MCF 10A (cell line): Measurements from ENCODE around the gene LTB. TPM values are rescaled to one million over a fixed set of nuclear protein-coding genes. Genes with fewer than 3 reads are reported as not detected.
A peak's percentile ranks its signal among the peaks of the same experiment; 100 is the strongest.
"Not testable (repeated sequence)": the region's sequence is repeated elsewhere in the genome, so short reads cannot be mapped to it uniquely, and the experiment has no call there.

Experiments
- BruUV-seq: library from RNA; stranded (reverse); fragments of 400-500 nt; replicated peaks from 2 replicates; lab custom pipeline; 2021; lab: Mats Ljungman, UMichigan
- CTCF ChIA-PET: fragments of 300-600 bp; sonication (Branson Sonifier 250); formaldehyde crosslinking; extraction: SDS; loops from one replicate; lab custom pipeline; 2021; ENCODE audit warnings: antibody characterized with exemption, inconsistent platforms; lab: Yijun Ruan, JAX
- POLR2A ChIA-PET: fragments of 300-600, 350-650 bp; sonication (Branson Sonifier 250); formaldehyde crosslinking; extraction: SDS; loops from one replicate; lab custom pipeline; 2020; ENCODE audit warnings: antibody characterized with exemption, inconsistent platforms; lab: Yijun Ruan, JAX
- DNase-seq: peaks from one replicate; pipeline ENCODE4 v3.0.0-alpha.2; 2018; ENCODE audit not compliant: unreplicated experiment
- H3K27ac Mint-ChIP-seq: one replicate; pipeline ENCODE4 v1.8.0; 2022; ENCODE audit warnings: mild to moderate bottlenecking, low read depth, mixed read lengths; ENCODE audit not compliant: unreplicated experiment
- H3K27me3 Mint-ChIP-seq: one replicate; pipeline ENCODE4 v1.8.0; 2022; ENCODE audit warnings: mixed read lengths; ENCODE audit not compliant: insufficient read depth, unreplicated experiment
- H3K36me3 Mint-ChIP-seq: one replicate; pipeline ENCODE4 v1.8.0; 2022; ENCODE audit warnings: mild to moderate bottlenecking, moderate library complexity, mixed read lengths; ENCODE audit not compliant: insufficient read depth, unreplicated experiment
- H3K4me1 Mint-ChIP-seq: one replicate; pipeline ENCODE4 v1.8.0; 2022; ENCODE audit warnings: mixed read lengths; ENCODE audit not compliant: insufficient read depth, unreplicated experiment
- H3K4me3 Mint-ChIP-seq: one replicate; pipeline ENCODE4 v1.8.0; 2022; ENCODE audit warnings: mild to moderate bottlenecking, moderate library complexity, mixed read lengths; ENCODE audit not compliant: unreplicated experiment
- H3K9me3 Mint-ChIP-seq: one replicate; pipeline ENCODE4 v1.8.0; 2022; ENCODE audit warnings: mixed read lengths; ENCODE audit not compliant: unreplicated experiment
- intact Hi-C: fragments of 100-400 bp; cut with micrococcal nuclease; formaldehyde crosslinking; loops from 2 replicates; pipeline ENCODE4 v1.14.1; 2022
- total RNA-seq: library from RNA; stranded (reverse); gene quantifications from 2 replicates; pipeline ENCODE4 v1.2.3, GENCODE V29; 2022
- TF ChIP-seq, protein P1 (sequence below): fragments of 200-600 bp; IDR thresholded peaks from one replicate; pipeline ENCODE4 v1.8.0; 2022; ENCODE audit warnings: antibody characterized with exemption, mild to moderate bottlenecking; ENCODE audit not compliant: unreplicated experiment

Gene LTB
- total RNA-seq, 1 experiment from 2014 or later, result 0.37 TPM

DNA sequence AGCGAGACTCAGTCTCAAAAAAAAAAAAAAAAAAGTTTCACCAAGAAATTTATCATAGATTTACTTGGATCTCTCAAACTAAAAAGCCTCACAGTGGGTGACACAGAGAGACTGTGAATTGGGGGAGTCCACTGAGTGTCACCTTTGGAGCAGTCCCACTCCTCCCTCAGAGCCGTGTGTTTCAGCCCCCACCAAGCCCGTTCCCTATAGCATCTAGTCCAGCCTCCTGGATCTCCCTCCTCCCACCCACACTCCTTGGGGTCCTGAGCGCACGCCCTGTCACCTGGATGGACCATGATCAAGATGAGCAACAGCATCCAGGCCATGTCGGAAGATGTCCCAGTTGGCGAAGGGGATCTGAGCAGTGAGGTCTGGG is 10.2 kb upstream of the LTB start:
- BruUV-seq, result no TSS peak
- intact Hi-C loops, result no loop called here
- Mint-ChIP-seq H3K27ac (no peak overlapping the region), H3K27me3 (no peaks in the 10 kb centered on the region), H3K9me3 (no peaks in the 10 kb centered on the region), H3K36me3 (no peaks in the 10 kb centered on the region), H3K4me1 (peaks cover 6% of the 10 kb centered on the region), H3K4me3 (no peak overlapping the region)
- ChIA-PET POLR2A (no interaction called here), CTCF (interaction anchor here (10.3 kb wide), 1 partner anchor 11 kb away, joined by 215 read pairs; the partner anchor contains the start of genes LST1, LTB and TNF)
- TF ChIP-seq, protein P1, sequence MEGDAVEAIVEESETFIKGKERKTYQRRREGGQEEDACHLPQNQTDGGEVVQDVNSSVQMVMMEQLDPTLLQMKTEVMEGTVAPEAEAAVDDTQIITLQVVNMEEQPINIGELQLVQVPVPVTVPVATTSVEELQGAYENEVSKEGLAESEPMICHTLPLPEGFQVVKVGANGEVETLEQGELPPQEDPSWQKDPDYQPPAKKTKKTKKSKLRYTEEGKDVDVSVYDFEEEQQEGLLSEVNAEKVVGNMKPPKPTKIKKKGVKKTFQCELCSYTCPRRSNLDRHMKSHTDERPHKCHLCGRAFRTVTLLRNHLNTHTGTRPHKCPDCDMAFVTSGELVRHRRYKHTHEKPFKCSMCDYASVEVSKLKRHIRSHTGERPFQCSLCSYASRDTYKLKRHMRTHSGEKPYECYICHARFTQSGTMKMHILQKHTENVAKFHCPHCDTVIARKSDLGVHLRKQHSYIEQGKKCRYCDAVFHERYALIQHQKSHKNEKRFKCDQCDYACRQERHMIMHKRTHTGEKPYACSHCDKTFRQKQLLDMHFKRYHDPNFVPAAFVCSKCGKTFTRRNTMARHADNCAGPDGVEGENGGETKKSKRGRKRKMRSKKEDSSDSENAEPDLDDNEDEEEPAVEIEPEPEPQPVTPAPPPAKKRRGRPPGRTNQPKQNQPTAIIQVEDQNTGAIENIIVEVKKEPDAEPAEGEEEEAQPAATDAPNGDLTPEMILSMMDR, result no peak
- DNase-seq, result no peak

DNA sequence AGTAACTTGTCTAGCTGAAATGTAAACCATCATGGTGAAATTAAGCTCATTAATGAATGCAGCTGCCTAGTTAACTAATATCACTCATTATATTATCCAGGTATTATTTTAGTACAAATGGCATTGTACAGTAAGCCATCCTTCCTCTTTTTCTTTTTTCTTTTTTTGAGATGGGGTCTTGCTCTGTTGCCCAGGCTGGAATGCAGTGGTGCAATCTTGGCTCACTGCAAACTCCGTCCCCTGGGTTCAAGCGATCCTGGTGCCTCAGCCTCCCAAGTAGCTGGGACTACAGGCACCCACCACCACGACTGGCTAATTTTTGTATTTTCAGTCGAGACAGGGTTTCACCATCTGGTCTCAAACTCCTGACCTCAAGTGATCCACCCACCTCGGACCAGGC is 8.5 kb upstream of the LTB start:
- DNase-seq, H3K4me3 Mint-ChIP-seq, H3K36me3 Mint-ChIP-seq, H3K9me3 Mint-ChIP-seq, H3K4me1 Mint-ChIP-seq, POLR2A ChIA-PET, H3K27me3 Mint-ChIP-seq, intact Hi-C loops, BruUV-seq, H3K27ac Mint-ChIP-seq: not testable (repeated sequence)
- CTCF ChIA-PET, result interaction anchor here (0.6 to 18.9 kb wide), 4 partner anchors 7 to 104 kb away, joined by 3 to 215 read pairs (median 3); partner anchors contain the start of gene NCR3

DNA sequence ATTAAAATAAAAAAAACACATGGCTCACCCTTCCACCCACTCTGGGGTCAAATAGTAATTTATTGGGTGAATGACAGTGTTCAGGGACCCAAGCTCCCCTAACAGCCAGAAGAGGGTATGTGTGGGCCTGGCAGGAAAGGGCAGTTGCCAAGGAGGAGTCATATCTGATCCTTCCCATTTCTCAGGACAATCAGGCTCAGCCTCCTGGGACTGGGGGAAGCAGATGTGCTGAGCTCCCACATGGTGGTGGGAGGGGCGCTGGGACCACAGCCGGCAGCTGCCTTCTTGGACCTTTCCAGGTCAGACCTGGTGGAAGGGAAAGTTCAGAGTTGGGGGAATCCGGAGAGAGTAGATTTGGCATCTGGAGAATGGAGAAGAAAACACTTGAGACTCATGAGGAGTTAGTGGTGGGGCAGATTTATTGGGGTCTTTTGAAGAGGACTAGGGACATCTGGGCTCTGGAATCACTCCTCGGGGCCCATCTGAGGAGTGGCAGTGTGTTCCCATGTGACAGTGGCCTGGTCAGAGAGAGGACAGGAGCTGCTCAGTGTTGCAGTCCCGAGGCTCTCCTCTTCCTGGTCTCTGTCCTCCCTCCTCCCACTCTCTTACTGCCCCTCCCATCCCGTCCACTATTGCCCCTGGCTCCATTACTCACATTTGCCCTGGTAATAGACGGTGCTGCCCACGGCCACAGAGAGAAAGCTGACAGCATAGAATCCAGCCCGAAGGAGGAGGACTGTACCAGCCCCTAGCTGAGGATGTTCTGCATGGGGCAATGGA is 6.8 kb upstream of the LTB start:
- Mint-ChIP-seq H3K36me3 (no peaks in the 10 kb centered on the region), H3K27me3 (no peaks in the 10 kb centered on the region), H3K4me3 (no peak overlapping the region), H3K4me1 (peaks cover 6% of the 10 kb centered on the region), H3K9me3 (no peaks in the 10 kb centered on the region), H3K27ac (peak overlapping the region; percentile 13)
- intact Hi-C loops, result no loop called here
- ChIA-PET CTCF (interaction anchor here (0.6 to 18.9 kb wide), 3 partner anchors 8 to 191 kb away, joined by 3 to 215 read pairs (median 3); partner anchors contain the start of gene NCR3), POLR2A (no interaction called here)
- TF ChIP-seq, protein P1, result no peak
- no peak for DNase-seq
- BruUV-seq, result no TSS peak

DNA sequence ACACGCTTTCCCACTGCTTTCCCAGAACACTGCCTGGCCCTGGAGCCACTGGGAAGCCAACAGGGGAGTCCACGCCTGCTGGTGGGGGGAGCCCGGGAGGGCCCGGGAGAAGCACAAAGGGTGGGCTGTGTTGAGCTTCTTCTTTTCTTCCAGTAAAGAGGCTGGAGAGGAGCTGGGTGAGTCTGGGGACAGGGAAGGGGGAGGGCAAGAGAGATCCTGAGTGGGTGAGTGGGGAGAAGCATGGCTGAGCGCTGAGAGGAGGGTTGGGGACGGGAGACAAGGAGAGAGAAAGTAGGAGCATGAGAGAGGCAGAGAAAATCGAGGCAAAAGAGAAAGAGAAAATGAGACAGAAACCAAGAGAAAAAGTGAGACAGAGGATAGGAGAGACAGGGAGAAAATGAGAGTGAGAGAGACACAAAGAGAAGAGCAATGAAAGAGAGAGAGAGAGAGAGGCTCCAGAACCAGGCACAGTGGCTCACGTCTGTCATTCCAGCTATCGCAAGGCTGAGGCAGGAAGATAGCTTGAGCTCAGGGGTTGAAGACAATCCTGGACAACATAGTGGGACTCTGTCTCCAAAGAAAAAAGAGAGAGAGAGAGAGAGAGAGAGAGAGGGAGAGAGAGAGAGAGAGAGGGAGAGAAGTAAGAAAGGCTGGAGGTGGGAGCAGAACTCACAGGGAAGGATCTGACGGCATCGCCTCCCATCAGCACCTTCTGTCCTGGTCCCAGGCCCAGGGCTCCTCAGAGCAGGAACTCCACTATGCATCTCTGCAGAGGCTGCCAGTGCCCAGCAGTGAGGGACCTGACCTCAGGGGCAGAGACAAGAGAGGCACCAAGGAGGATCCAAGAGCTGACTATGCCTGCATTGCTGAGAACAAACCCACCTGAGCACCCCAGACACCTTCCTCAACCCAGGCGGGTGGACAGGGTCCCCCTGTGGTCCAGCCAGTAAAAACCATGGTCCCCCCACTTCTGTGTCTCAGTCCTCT is 5.9 kb upstream of the LTB start:
- no peaks in the 10 kb centered on the region for H3K9me3 Mint-ChIP-seq
- ChIA-PET POLR2A (no interaction called here), CTCF (interaction anchor here (0.5 to 18.9 kb wide), 4 partner anchors 9 to 105 kb away, joined by 3 to 215 read pairs (median 4); partner anchors contain the start of genes NCR3 and TNF)
- H3K27me3 Mint-ChIP-seq, result no peaks in the 10 kb centered on the region
- intact Hi-C loops, result no loop called here
- BruUV-seq, result no TSS peak
- no peak for DNase-seq
- no peak overlapping the region for H3K27ac Mint-ChIP-seq
- H3K4me1 Mint-ChIP-seq, result peaks cover 6% of the 10 kb centered on the region
- TF ChIP-seq, protein P1, result no peak
- H3K36me3 Mint-ChIP-seq, result no peaks in the 10 kb centered on the region
- no peak overlapping the region for H3K4me3 Mint-ChIP-seq
